B cell (primary cell): ENCODE results near the gene JUP. TPM values are rescaled to one million over a fixed set of nuclear protein-coding genes. Genes with fewer than 3 reads are reported as not detected.

Experiments used
- ATAC-seq: fragments of 200-7000 bp; cut with Tn5 transposase; one replicate; pipeline ENCODE4 v1.10.0; 2021; ENCODE audit warnings: low read depth, mild to moderate bottlenecking, moderate number of reproducible peaks, moderate library complexity
- CTCF ChIA-PET: fragments of 350-600 bp; sonication (Branson Sonifier 250); formaldehyde crosslinking; loops from one replicate; lab custom pipeline; 2021; ENCODE audit warnings: antibody characterized with exemption, inconsistent platforms; lab: Charles Lee
- POLR2A ChIA-PET: fragments of 350-600 bp; sonication (Branson Sonifier 250); formaldehyde crosslinking; loops from one replicate; lab custom pipeline; 2021; ENCODE audit warnings: antibody characterized with exemption; lab: Charles Lee
- DNase-seq: peaks from one replicate; pipeline ENCODE4 v3.0.0; 2013
- H2AFZ ChIP-seq: 2 replicates; pipeline ENCODE4 v1.6.1; 2012; ENCODE audit warnings: mild to moderate bottlenecking, low read depth, low read length; ENCODE audit not compliant: insufficient read depth, poor library complexity, severe bottlenecking
- H3K27ac ChIP-seq, 2 donors: 1 replicate in 1 of 2; 2 replicates in 1 of 2; pipeline ENCODE4 v1.5.1; 2012 to 2013; ENCODE audit warnings: low read length in 2 of 2, mild to moderate bottlenecking in 2 of 2, moderate library complexity in 1 of 2
- H3K27me3 ChIP-seq, 4 experiments: fragments of 200-600 bp in 1 of 4; sonication (generic) in 1 of 4; replicated peaks in 1 of 4; 1 replicate in 2 of 4; 2 replicates in 2 of 4; pipeline versions ENCODE4 v1.6.1 to v1.7.0; 2013 to 2016; ENCODE audit warnings: low read length in 3 of 4, mild to moderate bottlenecking in 2 of 4, mixed read lengths in 1 of 4, moderate library complexity in 1 of 4; ENCODE audit not compliant: insufficient read depth in 4 of 4, control insufficient read depth in 3 of 4; ENCODE audit errors: control extremely low read depth in 1 of 4
- H3K36me3 ChIP-seq, 2 experiments: replicated peaks in 1 of 2; 1 replicate in 1 of 2; 2 replicates in 1 of 2; pipeline versions ENCODE4 v1.6.1 to v1.7.1; 2013; ENCODE audit warnings: low read length in 1 of 2; ENCODE audit not compliant: insufficient read depth in 2 of 2, control insufficient read depth in 1 of 2; ENCODE audit errors: control extremely low read depth in 1 of 2, extremely low read depth in 1 of 2
- H3K4me1 ChIP-seq, 2 donors: fragments of 200-600 bp in 1 of 2; sonication (generic) in 1 of 2; 1 replicate in 1 of 2; 2 replicates in 1 of 2; pipeline versions ENCODE4 v1.5.1 to v1.6.1; 2013 to 2017; ENCODE audit warnings: low read length in 2 of 2; ENCODE audit not compliant: control insufficient read depth in 2 of 2, insufficient read depth in 2 of 2
- H3K4me2 ChIP-seq: replicated peaks from 2 replicates; pipeline ENCODE3; 2012; ENCODE audit warnings: mild to moderate bottlenecking, low read depth, low read length; ENCODE audit not compliant: poor library complexity, severe bottlenecking
- H3K4me3 ChIP-seq, 5 experiments: fragments of 200-600 bp in 1 of 5; sonication (generic) in 1 of 5; 1 replicate in 3 of 5; 2 replicates in 2 of 5; pipeline versions ENCODE4 v1.5.1 to v1.7.0; 2011 to 2016; ENCODE audit warnings: low read length in 4 of 5, mild to moderate bottlenecking in 4 of 5, low read depth in 2 of 5, control low read depth in 1 of 5, moderate library complexity in 1 of 5; ENCODE audit not compliant: insufficient read depth in 1 of 5; ENCODE audit errors: control extremely low read depth in 1 of 5, extremely low read depth in 1 of 5
- H3K79me2 ChIP-seq: fragments of 200-600 bp; sonication (generic); one replicate; pipeline ENCODE4 v1.6.0; 2016; ENCODE audit warnings: low read length; ENCODE audit not compliant: control insufficient read depth, insufficient read depth
- H3K9ac ChIP-seq: fragments of 200-600 bp; sonication (generic); 2 replicates; pipeline ENCODE4 v1.6.1; 2017; ENCODE audit warnings: mild to moderate bottlenecking, low read length, moderate library complexity
- H3K9me3 ChIP-seq, 3 donors: one replicate each; pipeline versions ENCODE4 v1.6.1 to v1.7.1; 2013; ENCODE audit warnings: low read length in 2 of 3; ENCODE audit not compliant: control insufficient read depth in 2 of 3, insufficient read depth in 1 of 3; ENCODE audit errors: control extremely low read depth in 1 of 3
- H4K20me1 ChIP-seq: 2 replicates; pipeline ENCODE4 v1.6.0; 2012; ENCODE audit warnings: mild to moderate bottlenecking, low read length; ENCODE audit not compliant: insufficient read depth, control insufficient read depth, poor library complexity, severe bottlenecking
- H3K27ac Mint-ChIP-seq: one replicate; pipeline ENCODE4 v1.8.0; 2021; ENCODE audit warnings: mixed read lengths
- H3K27me3 Mint-ChIP-seq: one replicate; pipeline ENCODE4 v1.8.0; 2021; ENCODE audit warnings: mixed read lengths
- H3K4me1 Mint-ChIP-seq: one replicate; pipeline ENCODE4 v1.8.0; 2021; ENCODE audit warnings: mixed read lengths
- H3K4me3 Mint-ChIP-seq: one replicate; pipeline ENCODE4 v1.8.0; 2021; ENCODE audit warnings: mixed read lengths
- H3K9me3 Mint-ChIP-seq: one replicate; pipeline ENCODE4 v1.8.0; 2022; ENCODE audit warnings: mixed read lengths; ENCODE audit not compliant: insufficient read depth
- EZH2 ChIP-seq: IDR thresholded peaks from 2 replicates; pipeline ENCODE4 v1.6.1; 2012; ENCODE audit warnings: borderline replicate concordance, low read depth, mild to moderate bottlenecking, moderate library complexity, low read length; ENCODE audit not compliant: insufficient read depth, poor library complexity, severe bottlenecking
- WGBS: methylation state at CpG from one replicate; pipeline ENCODE4 v1.1.5; 2013; ENCODE audit warnings: missing lambda C conversion rate; ENCODE audit not compliant: insufficient coverage; 5-methylcytosine and 5-hydroxymethylcytosine counted together
- intact Hi-C: fragments of 100-400 bp; cut with micrococcal nuclease; formaldehyde crosslinking; loops from one replicate; pipeline ENCODE4 v1.10.0; 2022
- polyA plus RNA-seq: library from polyadenylated mRNA; depleted of rRNA; stranded (reverse); fragments of >200 nt; gene quantifications from 2 replicates; pipeline ENCODE4 v1.2.3, GENCODE V29; 2012
- total RNA-seq, 2 donors: library from RNA; stranded (reverse); fragments of 120-200 nt in 1 of 2; gene quantifications; 1 replicate in 1 of 2; 2 replicates in 1 of 2; pipeline versions ENCODE4 v1.2.3 to v1.2.4, GENCODE V29; 2013 to 2022
- TF ChIP-seq, protein P1 (sequence below): fragments of 200-600 bp; IDR thresholded peaks from one replicate; pipeline ENCODE4 v1.8.0; 2022; ENCODE audit warnings: antibody characterized with exemption, mild to moderate bottlenecking

Gene JUP
- total and polyA plus RNA-seq, 2 donors (not counting 1 experiment from before 2014, with no cell fraction given): 62.9 to 63.3 TPM

- intact Hi-C loops: no loop called here
- Histone ChIP-seq H3K4me3 (no peak overlapping the region), H3K4me1 (no peaks in the 10 kb centered on the region), H3K27me3 (peaks cover 0 to 19% (median 4%) of the 10 kb centered on the region in 4 experiments), H2AFZ (no peak overlapping the region), H3K27ac (no peak overlapping the region), H3K79me2 (no peaks in the 10 kb centered on the region), H3K36me3 (no peaks in the 10 kb centered on the region), H4K20me1 (no peaks in the 10 kb centered on the region), H3K9me3 (peaks cover 0 to 4% (median 0%) of the 10 kb centered on the region in 3 donors), H3K9ac (no peak overlapping the region), H3K4me2 (no peak overlapping the region)
- Mint-ChIP-seq H3K4me3 (no peak overlapping the region), H3K27me3 (peaks cover 24% of the 10 kb centered on the region), H3K27ac (no peak overlapping the region), H3K9me3 (no peaks in the 10 kb centered on the region), H3K4me1 (no peaks in the 10 kb centered on the region)
- TF ChIP-seq, protein P1, sequence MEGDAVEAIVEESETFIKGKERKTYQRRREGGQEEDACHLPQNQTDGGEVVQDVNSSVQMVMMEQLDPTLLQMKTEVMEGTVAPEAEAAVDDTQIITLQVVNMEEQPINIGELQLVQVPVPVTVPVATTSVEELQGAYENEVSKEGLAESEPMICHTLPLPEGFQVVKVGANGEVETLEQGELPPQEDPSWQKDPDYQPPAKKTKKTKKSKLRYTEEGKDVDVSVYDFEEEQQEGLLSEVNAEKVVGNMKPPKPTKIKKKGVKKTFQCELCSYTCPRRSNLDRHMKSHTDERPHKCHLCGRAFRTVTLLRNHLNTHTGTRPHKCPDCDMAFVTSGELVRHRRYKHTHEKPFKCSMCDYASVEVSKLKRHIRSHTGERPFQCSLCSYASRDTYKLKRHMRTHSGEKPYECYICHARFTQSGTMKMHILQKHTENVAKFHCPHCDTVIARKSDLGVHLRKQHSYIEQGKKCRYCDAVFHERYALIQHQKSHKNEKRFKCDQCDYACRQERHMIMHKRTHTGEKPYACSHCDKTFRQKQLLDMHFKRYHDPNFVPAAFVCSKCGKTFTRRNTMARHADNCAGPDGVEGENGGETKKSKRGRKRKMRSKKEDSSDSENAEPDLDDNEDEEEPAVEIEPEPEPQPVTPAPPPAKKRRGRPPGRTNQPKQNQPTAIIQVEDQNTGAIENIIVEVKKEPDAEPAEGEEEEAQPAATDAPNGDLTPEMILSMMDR: no peak
- no peak for TF ChIP-seq EZH2
- POLR2A ChIA-PET: no interaction called here
- WGBS: 89% methylated on average over 8 of the region's 10 CpGs
- DNase-seq: no peak
- CTCF ChIA-PET: interaction anchor here (1.2 to 1.4 kb wide), 2 partner anchors 12 to 19 kb away, joined by 5 to 7 read pairs; partner anchors contain the start of gene EIF1
- ATAC-seq: no peak
Observed at GRCh38 chr17:41707803-41708669, 78.5 kb downstream of the JUP start.
